Measurements from ENCODE around the gene PSMB8.

- TF ChIP-seq CTCF (IDR thresholded peaks at IDR 0.05; ENCODE audit: insufficient read depth, low read depth, low read length): no peak
- TF ChIP-seq EZH2 (IDR thresholded peaks at IDR 0.05; ENCODE audit: insufficient read depth, low read length): no peak
Measured at GRCh38 chr6:32886681-32887383, 43.0 kb upstream of the PSMB8 start.
